NAMALWA (cell line): ENCODE results near the gene KLRC2.
"Not testable (repeated sequence)": the region's sequence is repeated elsewhere in the genome, so short reads cannot be mapped to it uniquely, and the experiment has no call there.

ENCODE experiments used
- DNase-seq: peaks from one replicate; pipeline ENCODE4 v3.0.0-alpha.2; 2015; ENCODE audit warnings: low spot score

KLRC2 gene

DNA sequence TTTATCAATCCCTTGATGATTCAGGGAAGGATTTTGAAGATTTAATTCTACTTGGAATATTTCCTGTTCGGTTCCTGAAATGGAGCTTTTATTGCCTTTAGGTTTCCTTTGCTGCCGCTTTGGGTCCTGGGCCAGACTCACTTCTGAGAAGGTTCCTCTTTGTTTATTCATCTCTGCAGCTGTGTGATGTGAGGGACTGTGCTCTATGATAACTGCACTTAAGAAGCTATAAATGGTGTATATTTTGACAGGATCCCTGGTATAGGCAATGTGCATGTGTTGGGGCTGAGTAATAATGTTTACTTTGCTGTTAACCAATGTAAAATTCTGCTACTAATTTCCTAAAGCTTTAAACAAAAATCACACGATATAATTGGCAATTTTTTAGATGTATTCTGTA is at the start of gene KLRC2:
KLRC2 (minus strand) TSS at position 195 of the 400 bp plus-strand sequence; CDS start at position 171, 24 bp downstream.
- peak; percentile 85 for DNase-seq

GRCh38 chr12:10481901-10482300 is 46.1 kb upstream of the KLRC2 start:
- not testable (repeated sequence) for DNase-seq

GRCh38 chr12:10472808-10473207 is 37.0 kb upstream of the KLRC2 start:
- not testable (repeated sequence) for DNase-seq

- DNase-seq = no peak
Observed at GRCh38 chr12:10469701-10470100, 33.9 kb upstream of the KLRC2 start.

GRCh38 chr12:10466311-10466710 is 30.5 kb upstream of the KLRC2 start:
- DNase-seq = no peak

GRCh38 chr12:10457760-10458159 is 21.9 kb upstream of the KLRC2 start:
- DNase-seq = no peak

GRCh38 chr12:10456856-10457255 is 21.0 kb upstream of the KLRC2 start:
- DNase-seq = no peak

DNA sequence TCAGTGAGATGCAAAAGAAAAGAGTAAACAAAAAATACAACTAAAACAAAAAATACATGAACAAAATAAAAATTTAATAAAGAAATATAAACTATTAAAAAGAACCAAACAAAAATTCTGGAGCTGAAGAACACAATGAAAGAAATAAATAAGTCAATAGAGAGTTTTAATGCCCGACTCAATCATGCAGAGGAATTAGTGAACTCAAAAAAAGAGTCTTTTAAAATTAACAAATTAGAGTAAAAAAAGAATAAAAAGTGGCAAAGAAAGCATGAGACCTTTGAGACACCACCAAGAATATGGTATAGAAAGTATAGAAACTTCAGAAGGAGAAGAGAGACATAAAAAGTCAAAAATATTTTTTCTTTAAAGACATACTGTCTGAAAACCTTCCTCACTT is 20.0 kb upstream of the KLRC2 start:
- no peak for DNase-seq

DNA sequence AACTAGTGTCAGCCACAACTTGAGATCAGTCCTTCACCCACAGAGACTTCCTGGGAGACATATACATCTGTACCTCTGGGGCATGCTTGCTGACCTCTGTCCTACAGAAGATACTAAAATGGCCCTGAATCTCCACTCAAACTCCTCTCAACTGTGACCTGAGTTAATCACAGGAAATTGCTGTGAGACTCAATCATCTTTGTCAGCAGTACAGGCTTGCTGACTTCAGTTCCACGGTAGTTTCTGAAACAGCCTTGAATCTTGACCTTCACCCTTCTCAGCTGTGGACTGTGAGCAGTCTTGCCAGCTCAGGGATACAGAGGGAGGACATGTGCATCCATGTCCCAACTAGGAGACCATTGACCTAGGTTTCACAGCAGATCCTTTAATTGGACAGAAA is 18.7 kb upstream of the KLRC2 start:
- DNase-seq = no peak

DNA sequence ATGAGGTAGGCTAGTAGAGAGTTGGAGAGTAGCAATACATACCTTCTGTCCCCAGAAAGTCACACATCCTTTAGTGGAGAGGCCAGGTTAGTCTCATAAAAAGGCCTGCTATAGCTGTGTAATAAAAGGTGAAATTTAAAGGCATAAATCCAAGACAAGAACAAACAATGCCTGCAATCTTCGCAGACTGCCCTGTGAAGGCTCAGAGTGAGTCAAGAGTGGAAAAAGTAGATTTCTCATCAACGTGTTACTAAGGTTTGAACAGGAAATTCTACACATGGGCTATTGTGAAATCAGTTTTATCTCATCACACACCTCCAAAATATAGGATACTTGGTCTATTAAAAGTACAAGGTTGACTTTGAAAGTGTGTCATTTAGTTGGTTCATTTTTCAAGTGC is 17.3 kb upstream of the KLRC2 start, which contains the start of gene KLRC1:
KLRC1 (minus strand) TSS at position 222 of the 400 bp plus-strand sequence. CDS start 2,221 bp downstream, outside the sequence.
- no peak for DNase-seq

DNA sequence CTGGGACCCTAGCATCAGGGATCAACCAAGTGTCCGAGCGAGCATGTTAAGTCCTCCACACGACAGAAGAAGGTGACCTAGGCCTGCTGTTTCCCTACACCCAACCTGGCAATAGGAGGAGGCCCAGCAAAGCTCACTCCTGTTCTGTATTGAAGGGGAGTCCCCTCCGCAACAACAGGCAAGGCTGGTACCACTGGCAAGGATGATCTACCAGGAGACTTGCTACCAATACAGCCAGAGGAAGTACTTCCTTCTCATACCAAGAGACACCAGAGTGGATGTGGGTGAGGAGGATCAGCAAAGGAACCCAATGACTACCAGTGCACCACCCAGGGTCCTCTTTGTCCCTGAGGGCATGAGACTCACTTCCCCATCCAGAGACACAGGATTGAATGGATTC is 12.4 kb upstream of the KLRC2 start:
- no peak for DNase-seq

GRCh38 chr12:10446052-10446451 is 10.2 kb upstream of the KLRC2 start:
- not testable (repeated sequence) for DNase-seq

DNA sequence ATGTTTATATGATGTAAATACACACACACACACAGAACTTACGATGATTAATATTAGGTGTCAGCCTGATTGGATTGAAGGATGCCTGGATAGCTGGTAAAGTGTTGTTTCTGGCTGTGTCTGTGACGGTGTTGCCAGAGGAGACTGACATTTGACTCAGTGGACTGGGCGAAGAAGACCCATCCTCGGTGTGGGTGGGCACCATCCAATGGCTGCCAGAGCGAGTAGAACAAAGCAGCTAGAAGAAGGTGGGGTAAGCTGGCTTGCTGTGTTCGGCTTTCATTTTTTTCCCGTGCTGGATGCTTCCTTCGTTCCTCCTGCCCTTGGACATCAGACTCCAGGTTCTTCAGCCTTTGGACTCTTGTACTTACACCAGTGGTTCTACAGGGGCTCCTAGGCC is 5.3 kb upstream of the KLRC2 start:
- not testable (repeated sequence) for DNase-seq

GRCh38 chr12:10439608-10440274 is 3.9 kb upstream of the KLRC2 start:
- DNase-seq = not testable (repeated sequence)

GRCh38 chr12:10437601-10438000 is 1.8 kb upstream of the KLRC2 start:
- not testable (repeated sequence) for DNase-seq

GRCh38 chr12:10430623-10431022 is 5.2 kb downstream of the KLRC2 start:
- DNase-seq = not testable (repeated sequence)

DNA sequence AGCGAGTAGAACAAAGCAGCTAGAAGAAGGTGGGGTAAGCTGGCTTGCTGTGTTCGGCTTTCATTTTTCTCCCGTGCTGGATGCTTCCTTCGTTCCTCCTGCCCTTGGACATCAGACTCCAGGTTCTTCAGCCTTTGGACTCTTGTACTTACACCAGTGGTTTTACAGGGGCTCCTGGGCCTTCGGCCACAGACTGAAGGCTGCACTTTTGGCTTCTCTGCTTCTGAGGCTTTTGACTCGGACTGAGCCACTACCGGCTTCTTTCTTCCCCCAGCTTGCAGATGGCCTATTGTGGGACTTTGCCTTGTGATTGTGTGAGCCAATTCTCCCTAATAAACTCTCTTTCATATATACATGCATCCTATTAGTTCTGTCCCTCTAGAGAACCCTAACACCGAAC is 9.9 kb downstream of the KLRC2 start:
- DNase-seq = not testable (repeated sequence)

DNA sequence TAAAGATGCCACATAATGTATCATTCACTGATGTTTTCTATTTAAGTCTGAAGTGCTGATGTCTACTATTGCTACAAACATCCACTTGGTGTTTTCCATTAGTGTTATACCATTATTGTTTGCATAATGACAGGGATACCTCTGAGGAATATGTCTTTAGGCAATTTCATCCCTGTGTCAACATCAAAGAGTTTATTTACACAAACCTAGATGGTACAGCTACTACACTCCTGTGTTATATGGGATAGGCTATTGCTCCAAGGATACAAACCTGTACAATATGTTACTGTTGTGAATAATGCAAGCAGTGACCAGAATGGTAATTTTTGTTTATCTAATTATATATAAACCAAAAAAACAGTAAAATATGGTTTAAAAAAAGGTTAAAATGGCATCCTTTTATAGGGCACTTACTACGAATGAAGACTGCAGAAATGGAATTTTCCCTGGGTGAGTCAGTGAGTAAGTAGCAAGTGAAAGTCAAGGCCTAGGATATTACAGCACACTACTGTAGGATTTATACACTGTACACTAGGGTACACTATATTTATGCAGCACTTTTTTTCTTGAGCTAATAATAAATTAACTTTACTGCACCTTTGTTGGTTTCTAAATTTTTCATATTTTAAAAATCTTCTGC is 11.4 kb downstream of the KLRC2 start:
- DNase-seq = not testable (repeated sequence)

- not testable (repeated sequence) for DNase-seq
Observed at GRCh38 chr12:10422159-10422558, 13.7 kb downstream of the KLRC2 start.

DNA sequence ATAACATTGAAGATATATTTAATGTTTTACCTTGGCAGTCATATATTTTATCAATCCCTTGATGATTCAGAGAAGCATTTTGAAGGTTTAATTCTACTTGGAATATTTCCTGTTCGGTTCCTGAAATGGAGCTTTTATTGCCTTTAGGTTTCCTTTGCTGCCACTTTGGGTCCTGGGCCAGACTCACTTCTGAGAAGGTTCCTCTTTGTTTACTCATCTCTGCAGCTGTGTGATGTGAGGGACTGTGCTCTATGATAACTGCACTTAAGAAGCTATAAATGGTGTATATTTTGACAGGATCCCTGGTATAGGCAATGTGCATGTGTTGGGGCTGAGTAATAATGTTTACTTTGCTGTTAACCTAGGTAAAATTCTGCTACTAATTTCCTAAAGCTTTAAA is 15.5 kb downstream of the KLRC2 start, which contains the start of gene KLRC3:
KLRC3 (minus strand) TSS at position 262 of the 400 bp plus-strand sequence; CDS start at position 217, 45 bp downstream.
- DNase-seq = peak; percentile 41

- DNase-seq = peak; percentile 93
Observed at GRCh38 chr12:10409392-10409791, 26.4 kb downstream of the KLRC2 start, which contains the start of gene KLRC4. KLRC4 (minus strand) TSS chr12:10409757; CDS start chr12:10409575, 182 bp downstream.

DNA sequence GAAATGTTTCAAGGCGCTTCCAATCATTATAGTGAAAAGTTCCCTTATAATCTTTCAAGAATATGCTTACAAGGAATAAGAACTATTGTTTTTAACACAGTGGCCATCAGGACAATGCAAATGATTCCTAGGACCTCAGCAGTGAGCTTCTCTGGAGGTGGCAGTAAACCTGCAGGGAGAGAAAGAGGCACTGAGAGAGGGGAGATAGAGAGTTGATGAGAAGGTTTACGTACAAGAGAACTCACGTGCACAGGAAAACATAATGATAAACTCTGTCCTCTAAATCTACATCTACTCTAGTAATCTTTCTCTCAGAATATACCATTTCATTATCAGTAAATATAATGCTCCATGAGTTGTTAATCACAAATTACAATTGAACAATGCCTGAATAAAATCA is 27.0 kb downstream of the KLRC2 start:
- peak; percentile 55 for DNase-seq

DNA sequence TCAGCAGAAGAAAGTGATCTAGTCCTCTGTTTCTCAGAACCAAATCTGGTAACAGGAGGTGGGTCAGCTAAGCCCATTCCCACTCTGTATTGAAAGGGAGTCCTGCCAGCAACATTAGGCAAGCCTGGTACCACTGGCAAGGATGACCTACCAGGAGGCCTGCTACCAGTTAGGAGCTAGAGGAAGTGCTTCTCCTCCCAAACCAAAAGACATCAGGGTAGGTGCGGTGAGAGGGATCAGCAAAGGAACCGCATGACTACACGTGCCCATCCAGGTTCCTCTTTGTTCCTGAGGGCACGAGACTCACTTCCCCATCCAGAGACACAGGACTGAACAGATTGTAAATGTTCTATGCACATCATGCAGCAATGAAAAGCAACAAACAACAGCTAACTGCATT is 29.1 kb downstream of the KLRC2 start:
- peak; percentile 37 for DNase-seq
